ENCODE data around the gene ERGIC1.
A peak's percentile ranks its signal among the peaks of the same experiment; 100 is the strongest.

ERGIC1 gene

DNA sequence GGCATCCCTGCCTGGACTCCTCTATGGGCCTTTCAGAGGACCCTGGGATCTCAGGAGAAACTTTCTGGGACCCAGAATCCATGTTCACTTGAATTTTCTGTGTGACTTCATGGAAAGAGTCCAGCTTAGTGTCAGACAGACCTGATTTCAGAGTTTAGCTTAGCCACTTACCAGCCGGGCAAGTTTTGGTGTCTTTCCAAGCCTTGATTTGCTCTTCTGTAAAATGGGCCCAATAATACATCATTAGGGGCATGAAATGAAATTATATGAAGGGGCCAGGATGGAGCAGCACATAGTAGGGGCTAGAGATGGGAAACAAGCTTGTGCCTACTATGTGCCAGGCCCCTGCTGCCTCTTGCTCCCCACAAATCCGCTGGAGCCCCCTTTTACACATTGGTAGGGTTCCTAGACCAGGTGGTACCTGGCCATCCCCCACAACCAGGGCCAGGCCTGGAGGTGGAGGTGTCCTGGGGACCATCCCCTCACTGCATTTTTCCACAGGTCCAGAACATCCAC lies 92.0 kb downstream of the ERGIC1 start:
- no peak for DNase-seq

DNA sequence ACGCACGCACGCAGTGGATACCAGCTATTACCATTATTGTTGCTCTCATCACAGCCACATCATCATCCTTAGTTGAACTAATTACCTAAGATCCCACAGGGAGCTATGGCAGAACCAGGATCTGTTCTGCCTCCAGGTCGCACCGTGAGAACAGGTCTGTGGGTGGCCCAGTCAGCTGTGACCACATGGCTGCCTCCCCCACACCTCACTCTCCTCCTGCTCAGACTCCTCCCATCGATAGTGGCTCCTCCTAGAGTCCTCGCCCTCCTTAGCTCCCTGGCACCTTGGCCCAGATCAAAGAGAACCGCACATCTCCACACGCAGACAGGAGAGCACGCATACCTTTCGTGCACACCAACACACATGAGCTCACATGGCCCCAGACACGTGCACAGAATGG lies 92.7 kb downstream of the ERGIC1 start:
- DNase-seq, result no peak

DNA sequence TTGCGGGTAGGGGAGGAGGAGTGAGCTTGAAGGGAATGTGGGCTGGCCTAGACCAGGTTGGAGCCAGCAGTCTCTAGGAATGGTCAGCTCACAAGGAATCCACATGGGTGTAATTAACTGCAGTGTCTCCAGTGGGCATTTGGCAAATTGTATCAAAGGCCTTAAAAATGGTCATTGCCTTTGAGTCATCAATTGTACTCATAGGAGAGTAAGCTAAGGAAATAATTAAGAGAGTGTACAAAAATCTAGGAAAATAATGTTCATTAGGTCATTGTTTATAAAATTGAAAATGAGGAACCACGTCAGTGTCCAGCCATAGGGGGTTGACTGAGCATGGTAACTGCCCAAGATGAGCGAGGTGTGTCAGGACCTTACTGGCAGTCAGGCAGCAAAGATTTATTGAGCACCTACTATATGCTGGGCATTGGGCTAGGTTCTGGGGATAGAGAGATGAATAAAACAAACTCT lies 95.4 kb downstream of the ERGIC1 start:
- no peak for DNase-seq

DNA sequence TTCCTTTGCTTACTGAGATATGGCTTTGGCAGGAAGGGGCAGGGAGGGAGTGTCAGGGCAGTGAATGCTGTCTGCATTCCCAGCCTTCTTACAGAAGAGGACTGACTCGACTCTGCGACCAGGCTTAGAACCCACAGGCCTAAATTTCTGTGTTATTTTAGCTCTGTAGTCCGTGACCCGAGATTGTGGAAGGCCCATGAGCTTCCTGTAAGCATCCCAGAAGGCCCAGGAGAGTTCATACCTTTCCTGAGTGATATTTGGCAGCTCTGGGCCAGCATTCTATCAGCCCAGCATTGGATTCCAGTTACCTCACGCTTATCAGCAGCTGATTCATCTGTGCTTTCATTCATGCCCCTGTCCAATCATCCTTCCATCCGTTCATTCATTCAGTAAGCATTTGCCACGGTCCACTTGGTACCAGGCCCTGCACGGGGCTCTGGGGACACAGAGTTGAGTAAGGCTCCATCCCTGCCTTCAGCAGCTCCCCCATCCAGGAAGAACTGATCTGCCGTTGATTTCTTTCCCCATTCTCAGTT lies 97.0 kb downstream of the ERGIC1 start:
- no peak for DNase-seq

DNA sequence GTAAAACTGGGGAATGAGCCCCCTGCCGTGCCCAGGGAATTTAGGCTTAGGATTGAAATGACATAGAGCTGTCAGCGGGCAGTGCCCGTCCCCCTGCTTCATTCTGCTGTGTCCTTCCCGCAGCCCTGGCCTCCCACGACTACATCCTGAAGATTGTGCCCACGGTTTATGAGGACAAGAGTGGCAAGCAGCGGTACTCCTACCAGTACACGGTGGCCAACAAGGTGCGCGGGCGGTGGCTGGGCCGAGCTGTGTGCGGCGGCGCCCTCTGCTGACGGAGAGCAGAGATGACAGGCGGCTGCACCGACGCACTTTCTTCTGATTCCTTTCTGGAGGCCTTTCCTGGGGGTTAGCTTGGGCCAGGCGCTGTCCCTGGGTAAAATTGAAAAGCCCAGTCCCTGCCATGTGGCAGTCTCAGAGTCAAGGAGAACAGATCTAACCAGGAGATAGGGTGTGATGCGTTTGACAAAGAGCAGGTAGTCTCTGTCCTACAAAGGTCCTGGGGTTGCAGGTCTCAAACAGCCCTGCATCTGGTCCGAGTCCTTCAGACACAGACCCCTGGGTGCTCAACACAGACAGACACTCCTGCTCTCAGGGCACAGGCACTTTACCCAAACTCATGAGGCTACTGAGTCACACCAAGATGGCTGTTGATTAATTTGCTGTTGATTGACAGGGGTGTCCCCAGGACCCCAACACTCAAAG lies 98.4 kb downstream of the ERGIC1 start:
- peak in 1 of 2 experiments; percentile 25 for DNase-seq

DNA sequence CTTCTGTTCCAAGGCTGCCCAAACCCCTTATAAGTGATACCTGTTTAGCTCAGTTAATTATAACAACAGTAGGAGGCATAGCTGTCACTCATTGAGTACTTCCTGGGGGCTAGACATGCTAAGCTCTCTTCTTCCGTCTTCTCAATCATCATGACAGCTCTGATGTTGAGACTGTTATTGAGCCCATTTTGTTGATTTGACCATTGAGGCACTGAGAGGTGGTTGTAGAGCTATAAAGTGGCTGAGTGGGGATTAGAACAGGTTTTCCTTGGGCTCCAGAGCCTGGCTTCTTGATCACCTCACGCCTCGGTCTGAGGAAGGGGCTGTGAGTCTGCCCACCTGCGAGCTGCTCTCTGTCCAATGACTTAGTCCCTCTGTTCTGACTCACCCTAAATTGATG lies 99.2 kb downstream of the ERGIC1 start:
- DNase-seq, result no peak

DNA sequence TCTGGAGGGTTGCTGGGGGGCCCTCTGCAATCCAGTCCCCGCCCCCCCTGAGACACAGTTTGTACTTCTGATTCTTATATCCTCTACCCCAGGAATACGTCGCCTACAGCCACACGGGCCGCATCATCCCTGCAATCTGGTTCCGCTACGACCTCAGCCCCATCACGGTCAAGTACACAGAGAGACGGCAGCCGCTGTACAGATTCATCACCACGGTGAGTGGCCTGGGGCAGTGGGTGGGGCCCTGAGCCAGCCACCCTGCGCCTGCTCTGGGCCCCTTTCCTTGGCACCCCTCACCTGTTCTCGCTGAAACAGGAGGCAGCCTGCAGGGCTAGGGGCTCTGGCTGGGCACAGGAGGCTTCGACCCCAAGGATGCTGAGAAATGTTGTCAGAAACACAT lies 101.0 kb downstream of the ERGIC1 start:
- no peak for DNase-seq

DNA sequence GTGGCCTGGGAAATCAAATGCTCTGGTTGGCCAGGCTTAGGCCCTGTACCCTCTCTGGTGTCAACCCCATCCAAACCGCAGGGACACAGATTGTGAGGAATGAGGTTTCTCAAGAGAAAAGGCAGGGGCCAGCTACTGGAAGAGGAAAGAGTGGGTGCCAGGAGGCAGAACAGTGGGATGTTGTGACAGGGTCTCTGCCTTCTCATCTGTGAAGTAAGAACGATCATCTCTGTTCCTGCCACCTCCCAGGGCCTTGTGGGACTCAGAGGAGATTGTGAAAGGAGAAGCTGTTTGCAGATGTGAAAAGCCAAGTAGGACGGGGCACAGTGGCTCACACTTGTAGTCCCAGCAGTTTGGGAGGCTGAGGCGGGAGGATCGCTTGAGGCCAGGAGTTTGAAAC lies 102.3 kb downstream of the ERGIC1 start:
- no peak for DNase-seq

DNA sequence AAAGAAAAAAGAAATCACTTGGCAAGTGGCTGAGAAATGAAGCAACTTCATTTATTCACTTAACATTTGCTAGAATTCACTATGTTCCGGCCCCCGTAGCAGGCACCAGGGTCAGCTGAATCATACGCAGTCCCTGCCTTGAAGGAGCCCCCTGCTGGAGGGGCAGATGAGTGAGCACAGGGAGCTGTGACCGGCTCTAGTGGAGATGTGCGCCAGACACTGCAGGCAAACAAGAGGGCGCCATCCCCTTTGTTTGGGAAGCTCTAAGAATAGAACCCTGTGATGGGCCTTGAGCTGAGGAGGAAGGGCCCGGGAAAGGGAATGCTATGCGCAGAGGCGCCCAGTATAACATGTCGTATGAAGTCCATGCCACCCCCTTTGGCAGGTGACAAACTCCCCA lies 105.0 kb downstream of the ERGIC1 start:
- no peak for DNase-seq

DNA sequence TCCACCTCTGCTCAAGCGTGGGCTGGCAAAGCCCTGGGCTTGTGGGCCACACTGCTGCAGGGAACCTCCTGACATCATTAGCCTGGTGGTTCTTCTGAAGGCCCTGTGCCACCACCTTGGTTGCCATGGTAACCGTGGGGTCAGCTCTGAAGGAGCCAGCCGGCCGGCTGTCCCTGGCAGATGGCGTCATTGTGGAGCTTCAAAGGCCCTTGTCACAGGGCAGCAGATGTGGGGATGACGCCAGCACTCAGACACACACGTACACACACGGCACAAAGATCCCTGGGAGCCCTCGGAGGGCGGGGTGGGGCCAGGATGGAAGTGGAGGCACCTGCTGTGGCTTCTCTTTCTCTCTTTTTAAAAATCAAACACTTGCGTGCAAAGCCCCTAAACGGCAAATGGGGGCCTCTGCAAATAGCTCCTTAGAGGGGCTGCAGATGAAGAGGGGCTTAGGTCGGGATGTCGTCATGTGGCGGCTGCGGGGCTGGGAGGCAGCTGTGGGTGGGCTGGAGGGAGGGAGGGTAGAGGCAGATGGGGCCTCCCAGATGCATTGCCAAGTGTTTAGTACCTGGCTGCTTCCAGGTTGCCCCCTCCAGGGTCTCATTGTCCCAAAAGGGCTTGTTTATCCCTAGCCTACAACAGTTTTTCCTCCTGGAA lies 105.7 kb downstream of the ERGIC1 start:
- DNase-seq, result peak in 1 of 2 experiments; percentile 30

DNA sequence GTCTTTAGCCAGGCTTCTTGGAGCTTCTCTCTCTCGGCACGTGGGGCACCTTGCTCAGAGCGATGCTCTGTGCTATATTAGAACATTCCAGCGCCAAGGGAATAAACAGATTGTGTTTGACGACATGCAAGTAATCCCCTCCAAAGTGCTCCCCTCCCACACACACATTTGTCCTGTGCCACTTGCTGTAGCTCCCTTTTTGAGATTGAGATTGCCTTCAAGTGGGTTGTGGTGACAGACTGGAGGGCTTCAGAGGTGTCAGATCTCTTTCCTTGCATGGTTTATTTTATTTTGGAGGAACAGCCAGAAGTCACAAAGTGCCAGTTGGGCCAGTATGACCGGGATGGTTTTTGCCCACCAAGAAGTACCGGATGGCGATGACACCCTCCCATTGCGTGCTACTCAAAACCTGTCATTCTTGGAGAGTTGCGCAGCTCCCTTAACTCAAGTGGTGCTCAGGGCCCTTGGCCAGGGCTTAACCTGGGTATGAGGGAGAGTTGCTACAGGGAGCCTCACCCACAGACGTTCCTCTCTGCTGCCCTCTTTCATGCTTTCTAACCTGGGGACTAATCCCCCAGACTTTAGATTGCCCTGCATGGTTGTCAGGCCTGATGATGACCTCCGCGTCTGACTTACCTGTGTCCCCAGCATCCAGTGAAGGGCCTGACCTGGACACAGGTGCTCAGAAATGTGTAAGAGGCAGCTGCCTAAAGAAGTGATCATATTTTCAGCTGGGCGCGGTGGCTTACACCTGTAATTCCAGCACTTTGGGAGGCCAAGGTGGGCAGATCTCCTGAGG lies 106.4 kb downstream of the ERGIC1 start:
- DNase-seq, result no peak

DNA sequence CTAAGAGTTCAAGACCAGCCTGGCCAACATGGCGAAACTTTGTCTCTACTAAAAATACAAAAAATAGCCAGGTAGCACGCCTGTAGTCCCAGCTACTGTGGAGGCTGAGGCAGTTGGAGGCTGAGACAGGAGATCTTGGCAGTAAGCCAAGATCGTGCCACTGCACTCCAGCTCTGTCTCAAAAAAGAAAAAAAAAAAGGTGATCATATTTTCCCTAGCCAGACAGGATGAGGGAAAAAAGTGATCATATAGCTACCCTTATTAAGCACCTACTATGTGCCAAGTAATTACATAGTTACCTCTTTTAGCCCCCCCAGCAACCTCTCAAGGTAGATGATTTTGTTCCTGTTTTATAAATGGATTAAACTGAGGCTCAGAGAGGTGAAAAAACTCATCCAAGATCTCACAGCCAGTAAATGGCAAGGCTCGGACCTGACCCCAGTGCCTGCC lies 107.0 kb downstream of the ERGIC1 start:
- DNase-seq, result no peak

DNA sequence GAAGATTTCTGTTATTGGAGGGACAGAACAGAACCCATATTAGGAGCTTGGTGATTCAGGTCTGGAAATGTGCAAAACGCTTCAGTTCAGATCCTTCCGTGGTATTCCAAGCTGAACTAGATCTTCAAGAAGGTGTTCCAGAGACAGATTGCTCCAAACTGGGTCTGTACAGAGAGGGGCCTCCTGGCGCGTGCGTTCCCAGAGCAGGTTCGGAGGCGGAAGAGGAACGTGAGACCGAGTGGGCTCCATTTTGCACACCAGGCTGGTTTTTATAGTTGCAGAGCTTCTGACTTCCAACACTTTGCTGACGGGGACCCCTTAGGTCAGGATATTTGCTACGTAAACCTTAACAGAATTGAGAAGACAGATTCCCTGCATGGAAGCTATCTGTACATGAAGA lies 108.5 kb downstream of the ERGIC1 start:
- no peak for DNase-seq

DNA sequence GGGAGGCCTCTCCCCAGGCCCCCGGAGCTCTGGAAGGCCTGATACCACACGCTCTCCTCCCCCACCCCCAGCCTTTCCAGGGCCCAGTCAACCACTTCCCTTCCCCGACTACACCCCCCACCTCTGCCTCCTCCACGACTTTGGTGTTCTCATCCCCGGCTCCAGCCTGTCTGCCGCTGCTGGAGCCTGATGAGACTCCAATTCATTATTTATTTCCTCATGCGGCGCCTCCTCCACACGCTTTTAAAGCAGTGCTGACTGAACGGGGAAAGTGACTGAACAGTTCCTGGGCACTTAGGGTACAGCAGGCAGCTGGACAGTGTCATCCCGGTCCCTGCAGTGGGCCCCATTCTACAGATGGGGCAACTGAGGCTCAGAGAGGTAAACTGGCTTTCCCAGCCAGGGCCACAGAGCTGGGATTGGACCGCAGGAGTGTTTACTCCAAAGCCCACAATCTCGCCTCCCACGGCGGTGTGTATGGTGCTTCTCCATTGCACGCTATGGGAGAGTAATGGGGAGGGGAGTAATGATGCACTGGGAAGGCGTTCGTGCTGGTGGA lies 109.3 kb downstream of the ERGIC1 start:
- no peak for DNase-seq

DNA sequence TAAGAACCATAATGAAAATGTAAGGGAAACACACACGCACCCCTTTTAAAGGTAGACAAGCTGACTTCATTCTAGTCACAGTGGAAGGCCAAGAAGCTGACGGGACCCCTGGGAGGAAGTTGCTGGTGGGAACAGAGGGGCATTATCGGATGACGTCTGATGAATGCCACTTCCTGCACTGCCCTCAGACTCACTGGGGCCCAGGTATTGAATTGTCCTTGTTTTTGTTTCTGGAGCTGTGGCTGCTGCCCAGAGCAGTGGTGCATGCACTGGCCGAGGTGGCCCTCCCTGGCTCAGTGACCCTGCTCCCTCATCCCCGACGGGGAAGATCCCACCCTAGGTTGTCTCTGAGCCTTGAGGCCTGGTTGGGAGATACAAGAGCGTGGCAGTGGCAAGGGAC lies 109.9 kb downstream of the ERGIC1 start:
- DNase-seq, result no peak

DNA sequence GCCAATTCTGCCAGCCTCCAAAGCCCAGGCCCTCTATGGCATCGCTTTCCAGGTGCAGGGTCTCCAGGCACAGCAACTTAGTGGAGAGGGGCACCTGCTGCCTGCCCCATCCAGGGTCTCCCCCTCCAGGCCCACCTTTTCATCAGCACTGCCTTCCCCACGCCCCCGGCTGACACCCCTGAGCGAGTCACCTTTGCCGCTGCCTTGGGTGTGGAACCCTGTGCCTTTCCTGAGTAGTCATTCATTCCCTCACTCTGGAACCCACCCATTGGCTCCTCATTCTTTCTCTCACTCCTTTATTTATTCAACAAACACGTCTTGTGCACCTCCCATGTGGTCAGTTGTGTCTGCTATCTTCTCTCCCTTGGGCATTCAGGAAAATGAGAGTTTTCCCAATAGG lies 110.7 kb downstream of the ERGIC1 start:
- DNase-seq, result no peak

DNA sequence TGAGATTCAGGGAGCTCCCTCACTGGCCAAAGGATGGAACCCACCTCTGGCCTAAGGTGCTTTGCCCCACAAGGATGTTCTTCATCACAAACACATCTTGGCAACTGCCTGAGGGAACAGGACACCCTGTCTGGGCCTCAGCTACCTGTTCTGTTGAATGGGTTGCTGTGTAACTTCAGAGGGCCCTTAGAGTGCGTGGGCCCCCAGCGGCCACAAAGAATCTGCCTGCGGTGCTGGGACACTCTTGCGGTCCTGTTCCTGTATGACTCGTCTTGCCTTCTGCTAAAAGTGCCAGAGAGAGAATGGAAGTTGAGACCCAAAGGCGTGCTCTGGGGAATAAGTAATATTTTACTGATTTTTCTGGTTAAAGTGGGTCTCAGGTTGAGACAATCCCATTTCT lies 111.1 kb downstream of the ERGIC1 start:
- DNase-seq, result no peak

DNA sequence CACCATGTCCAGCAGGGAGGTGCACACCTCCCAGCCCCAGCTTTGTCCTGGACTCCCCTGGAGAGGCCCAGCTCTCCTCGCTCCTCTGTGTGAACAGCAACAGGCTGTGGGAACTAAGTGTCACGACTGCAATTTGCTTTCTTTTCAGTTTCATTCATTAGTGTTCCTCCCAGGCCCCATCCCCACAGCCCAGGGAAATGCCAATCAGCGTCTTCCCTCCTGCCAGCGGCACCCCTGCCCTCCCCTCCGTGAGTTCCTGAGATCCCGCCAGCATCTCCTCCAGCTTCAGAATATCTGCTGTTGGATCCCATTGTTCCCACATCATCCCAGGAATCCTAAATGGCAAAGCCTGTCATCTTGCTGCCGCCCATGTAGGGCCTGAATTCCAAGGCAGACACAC lies 112.1 kb downstream of the ERGIC1 start:
- DNase-seq, result no peak

DNA sequence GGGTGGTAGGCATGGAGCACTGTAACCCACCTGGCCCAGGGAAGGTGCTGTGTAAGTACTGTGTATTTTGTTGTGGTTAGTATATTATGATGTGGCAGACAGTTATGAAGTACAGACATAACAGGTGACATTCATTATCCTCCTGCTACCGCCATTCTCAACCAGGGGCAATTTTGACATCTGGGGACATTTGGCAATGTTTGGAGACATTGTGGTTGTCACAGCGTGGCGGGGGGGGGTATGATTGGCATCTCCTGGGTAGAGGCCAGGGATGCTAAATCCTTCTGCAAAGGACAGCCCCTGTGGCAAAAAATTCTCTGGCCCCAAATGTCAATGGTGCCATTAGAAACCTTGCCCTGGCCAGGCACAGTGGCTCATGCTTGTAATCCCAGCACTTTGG lies 115.4 kb downstream of the ERGIC1 start:
- no peak for DNase-seq

DNA sequence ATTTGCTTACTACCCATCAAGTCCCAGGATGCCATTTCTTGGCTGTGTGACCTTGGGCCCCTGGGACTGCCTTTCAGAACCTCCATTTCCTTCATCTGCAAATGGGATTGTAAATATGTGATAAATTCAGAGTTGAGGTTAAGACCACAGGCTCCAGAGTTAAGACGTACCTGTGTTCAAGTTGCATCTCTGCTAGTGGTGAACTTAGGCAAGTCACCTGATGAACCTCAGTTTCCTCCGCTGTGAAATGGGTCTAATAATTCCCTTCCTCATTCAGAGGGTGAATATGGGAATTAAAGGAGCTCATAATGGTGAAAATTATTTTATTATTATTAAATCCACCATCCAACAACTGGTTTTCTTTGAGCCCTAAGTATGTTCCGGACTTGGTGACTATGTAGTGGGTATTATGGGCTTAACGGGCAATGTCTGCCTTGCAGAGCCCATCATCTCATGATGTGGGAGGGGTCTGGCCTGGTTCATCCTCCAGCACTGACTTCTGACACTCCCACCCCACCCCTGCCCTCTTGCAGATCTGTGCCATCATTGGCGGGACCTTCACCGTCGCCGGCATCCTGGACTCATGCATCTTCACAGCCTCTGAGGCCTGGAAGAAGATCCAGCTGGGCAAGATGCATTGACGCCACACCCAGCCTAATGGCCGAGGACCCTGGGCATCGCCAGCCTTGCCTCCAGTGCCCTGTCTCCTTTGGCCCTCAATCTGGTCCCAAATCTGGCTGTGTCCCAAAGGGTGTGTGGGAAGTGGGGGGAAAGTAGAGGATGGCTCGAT lies 116.3 kb downstream of the ERGIC1 start:
- no peak for DNase-seq

DNA sequence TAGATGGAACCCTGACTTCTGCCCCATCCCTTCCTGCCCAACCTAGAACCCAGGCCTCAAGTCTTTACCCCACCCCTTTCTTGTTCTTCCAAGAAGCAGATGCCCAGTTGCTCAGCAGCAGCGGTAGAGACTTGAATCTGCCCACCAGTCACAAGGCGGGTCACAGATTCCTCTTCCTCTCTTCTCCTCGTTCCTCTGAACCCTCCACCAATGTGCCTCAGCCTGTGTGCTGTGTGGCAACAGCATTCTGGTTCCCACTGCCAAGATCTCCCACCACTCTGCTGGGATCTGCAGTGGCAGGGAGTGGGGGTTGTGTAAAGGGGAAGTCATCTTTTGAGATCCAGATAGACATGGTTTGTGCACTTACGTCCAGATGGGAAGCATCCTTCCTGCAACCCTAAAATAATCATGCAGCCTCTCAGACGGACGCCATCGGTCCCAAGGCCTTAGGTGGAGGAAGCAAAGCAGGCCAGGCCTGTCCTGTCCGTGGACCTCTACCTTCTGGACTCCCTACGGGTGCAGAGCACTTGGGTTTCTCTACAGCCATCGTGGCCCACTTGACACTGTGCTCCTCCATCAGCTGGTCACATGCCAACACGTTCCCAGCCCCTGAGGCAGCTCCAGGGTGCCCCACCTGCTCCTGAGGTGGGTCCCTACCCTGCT lies 117.5 kb downstream of the ERGIC1 start:
- DNase-seq, result no peak

All from cerebellar nuclear complex (tissue), 1 donor.